ENCODE results near the gene CHRNA1. TPM values are rescaled to one million over a fixed set of nuclear protein-coding genes. Genes with fewer than 3 reads are reported as not detected.
A peak's percentile ranks its signal among the peaks of the same experiment; 100 is the strongest.

Gene CHRNA1
- total and polyA plus RNA-seq, 9 of the 15 experiments (the other 6 are each of a cell fraction or from before 2014, with no cell fraction given) = not detected

DNA sequence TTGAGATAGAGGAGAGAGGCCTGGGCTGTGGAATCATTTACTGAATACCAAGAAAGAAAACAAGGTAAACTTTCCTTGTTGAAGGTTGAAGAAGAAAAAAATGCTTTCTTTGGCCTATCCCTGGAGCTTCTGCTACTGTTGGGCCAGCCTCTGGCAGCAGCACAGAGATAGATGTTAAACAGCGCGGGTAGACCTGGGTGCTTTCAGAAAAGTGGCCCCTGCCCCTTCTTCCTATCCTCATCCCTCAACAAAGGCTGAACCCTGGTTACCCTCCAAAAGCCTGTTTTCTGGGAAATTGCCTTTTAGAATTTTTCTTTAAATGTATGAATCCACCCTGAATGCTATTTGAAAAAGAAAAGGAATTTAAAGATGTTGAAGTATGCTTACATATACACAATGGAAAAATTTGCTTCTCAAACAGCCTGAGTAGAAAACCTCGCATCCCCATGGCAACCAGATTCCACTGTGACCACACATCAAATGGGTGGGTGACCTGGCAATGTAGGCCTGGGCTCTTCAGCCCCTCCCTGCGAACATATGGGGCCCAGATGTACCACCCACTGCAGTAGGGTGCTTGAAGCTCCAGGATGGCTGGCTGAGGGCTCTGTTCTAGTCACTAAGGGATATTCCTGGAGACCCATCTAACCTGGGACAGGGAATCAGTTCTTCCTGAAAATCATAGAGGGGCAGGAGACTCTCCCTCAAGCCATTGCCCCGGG lies 23.4 kb upstream of the CHRNA1 start:
- Histone ChIP-seq H3K27me3 (ENCODE audit: control insufficient read depth in 2 of 2, insufficient read depth in 2 of 2, low read length in 2 of 2) (peaks cover 16 to 33% of the 10 kb centered on the region in 2 experiments), H3K36me3 (ENCODE audit: control insufficient read depth, insufficient read depth, low read length) (no peaks in the 10 kb centered on the region), H3K27ac (ENCODE audit: extremely low read depth, low read depth, low read length) (no peak overlapping the region), H4K20me1 (replicated peaks; ENCODE audit: control insufficient read depth, insufficient read depth, low read length) (no peaks in the 10 kb centered on the region), H3K4me1 (replicated peaks in 1 of 2; ENCODE audit: control insufficient read depth in 2 of 2, insufficient read depth in 2 of 2, low read length in 2 of 2) (peaks cover 0 to 3% of the 10 kb centered on the region in 2 experiments; a peak in 2 of 5 replicates), H3K9ac (ENCODE audit: insufficient read depth in 1 of 2, low read depth in 2 of 2, low read length in 2 of 2) (no peak overlapping the region), H2AFZ (ENCODE audit: low read depth, low read length) (peak overlapping the region; percentile 76; the same call in 1 of the 2 replicates), H3K9me3 (replicated peaks; ENCODE audit: control insufficient read depth, insufficient read depth, low read depth, low read length) (no peaks in the 10 kb centered on the region), H3K9me1 (ENCODE audit: control insufficient read depth, insufficient read depth, low read length) (no peaks in the 10 kb centered on the region), H3K4me3 (no peak overlapping the region), H3K4me2 (ENCODE audit: insufficient read depth, low read length) (no peak overlapping the region), H3K79me2 (ENCODE audit: control insufficient read depth, insufficient read depth, low read length) (no peaks in the 10 kb centered on the region)
- 34% methylated on average over 5 of the region's 5 CpGs for WGBS (ENCODE audit: insufficient coverage, low coverage, missing lambda C conversion rate)
- BruUV-seq (replicated peaks) = no TSS peak
- no peak for ATAC-seq
- no peak for TF ChIP-seq ZSCAN29 (IDR thresholded peaks at IDR 0.05)
- TF ChIP-seq, protein P1, sequence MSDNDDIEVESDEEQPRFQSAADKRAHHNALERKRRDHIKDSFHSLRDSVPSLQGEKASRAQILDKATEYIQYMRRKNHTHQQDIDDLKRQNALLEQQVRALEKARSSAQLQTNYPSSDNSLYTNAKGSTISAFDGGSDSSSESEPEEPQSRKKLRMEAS (CRISPR knock-in tag; IDR thresholded peaks at IDR 0.05) = no peak
- TF ChIP-seq, protein P2, sequence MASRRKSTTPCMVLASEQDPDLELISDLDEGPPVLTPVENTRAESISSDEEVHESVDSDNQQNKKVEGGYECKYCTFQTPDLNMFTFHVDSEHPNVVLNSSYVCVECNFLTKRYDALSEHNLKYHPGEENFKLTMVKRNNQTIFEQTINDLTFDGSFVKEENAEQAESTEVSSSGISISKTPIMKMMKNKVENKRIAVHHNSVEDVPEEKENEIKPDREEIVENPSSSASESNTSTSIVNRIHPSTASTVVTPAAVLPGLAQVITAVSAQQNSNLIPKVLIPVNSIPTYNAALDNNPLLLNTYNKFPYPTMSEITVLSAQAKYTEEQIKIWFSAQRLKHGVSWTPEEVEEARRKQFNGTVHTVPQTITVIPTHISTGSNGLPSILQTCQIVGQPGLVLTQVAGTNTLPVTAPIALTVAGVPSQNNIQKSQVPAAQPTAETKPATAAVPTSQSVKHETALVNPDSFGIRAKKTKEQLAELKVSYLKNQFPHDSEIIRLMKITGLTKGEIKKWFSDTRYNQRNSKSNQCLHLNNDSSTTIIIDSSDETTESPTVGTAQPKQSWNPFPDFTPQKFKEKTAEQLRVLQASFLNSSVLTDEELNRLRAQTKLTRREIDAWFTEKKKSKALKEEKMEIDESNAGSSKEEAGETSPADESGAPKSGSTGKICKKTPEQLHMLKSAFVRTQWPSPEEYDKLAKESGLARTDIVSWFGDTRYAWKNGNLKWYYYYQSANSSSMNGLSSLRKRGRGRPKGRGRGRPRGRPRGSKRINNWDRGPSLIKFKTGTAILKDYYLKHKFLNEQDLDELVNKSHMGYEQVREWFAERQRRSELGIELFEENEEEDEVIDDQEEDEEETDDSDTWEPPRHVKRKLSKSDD (conservative IDR thresholded peaks at IDR 0.05; ENCODE audit: low read length) = no peak
- no peak for TF ChIP-seq BHLHE40 (IDR thresholded peaks at IDR 0.05; ENCODE audit: low read length)
- peak; percentile 33; the same call in 1 of the 2 replicates for TF ChIP-seq RFX1 (IDR thresholded peaks at IDR 0.05)
- no peak for TF ChIP-seq ZNF79 (CRISPR knock-in tag; IDR thresholded peaks at IDR 0.05; ENCODE audit: low read depth)
- TF ChIP-seq PHF21A (IDR thresholded peaks at IDR 0.05; ENCODE audit: borderline replicate concordance, low read depth) = no peak
- CTCF ChIA-PET (ENCODE audit: low intra/inter-chr PET ratio) = no interaction called here
- POLR2A ChIA-PET = interaction anchor here (0.6 to 1.7 kb wide), 3 partner anchors 10 to 235 kb away, joined by 3 to 5 read pairs (median 4); no protein-coding TSS in a partner anchor
- no peak for FAIRE-seq
- in situ Hi-C loops (cut with MboI) (no loop called here), intact Hi-C loops (cut with micrococcal nuclease) (no loop called here)
- no peak for DNase-seq (ENCODE audit: extremely low read depth in 1 of 4, low spot score in 3 of 4)

Measured in K562 (cell line).